CD14-positive monocyte (primary cell): Measurements from ENCODE around the gene SEZ6L. TPM values are rescaled to one million over a fixed set of nuclear protein-coding genes. Genes with fewer than 3 reads are reported as not detected.

Experiments
- DNase-seq, 3 donors: peaks; one replicate each; pipeline ENCODE4 v3.0.0-alpha.2; 2011 to 2022
- H2AFZ ChIP-seq: 2 replicates; pipeline ENCODE4 v1.6.0; 2012; ENCODE audit warnings: mild to moderate bottlenecking, low read depth, low read length, inconsistent platforms; ENCODE audit not compliant: insufficient read depth, poor library complexity, severe bottlenecking
- H3K27ac ChIP-seq, 2 donors: 1 replicate in 1 of 2; 2 replicates in 1 of 2; pipeline ENCODE4 v1.5.1; 2012 to 2013; ENCODE audit warnings: low read length in 2 of 2, control low read depth in 1 of 2, inconsistent platforms in 1 of 2, low read depth in 1 of 2, mild to moderate bottlenecking in 1 of 2
- H3K27me3 ChIP-seq, 2 donors: one replicate each; pipeline versions ENCODE4 v1.6.0 to v1.6.1; 2011 to 2013; ENCODE audit warnings: low read length in 2 of 2; ENCODE audit not compliant: control insufficient read depth in 2 of 2, insufficient read depth in 2 of 2
- H3K36me3 ChIP-seq, 2 donors: replicated peaks in 1 of 2; 1 replicate in 1 of 2; 2 replicates in 1 of 2; pipeline versions ENCODE4 v1.5.1 to v1.6.1; 2012 to 2013; ENCODE audit warnings: low read length in 2 of 2, control low read depth in 1 of 2, inconsistent platforms in 1 of 2, mild to moderate bottlenecking in 1 of 2; ENCODE audit not compliant: insufficient read depth in 2 of 2, control insufficient read depth in 1 of 2
- H3K4me1 ChIP-seq, 2 donors: 1 replicate in 1 of 2; 2 replicates in 1 of 2; pipeline versions ENCODE4 v1.5.1 to v1.6.1; 2012 to 2013; ENCODE audit warnings: low read length in 2 of 2, control low read depth in 1 of 2, inconsistent platforms in 1 of 2, mild to moderate bottlenecking in 1 of 2, moderate library complexity in 1 of 2; ENCODE audit not compliant: insufficient read depth in 2 of 2, control insufficient read depth in 1 of 2
- H3K4me2 ChIP-seq: replicated peaks from 2 replicates; pipeline ENCODE3; 2012; ENCODE audit warnings: low read length, moderate library complexity, mild to moderate bottlenecking; ENCODE audit not compliant: poor library complexity, severe bottlenecking; ENCODE audit errors: extremely low read depth
- H3K4me3 ChIP-seq, 3 experiments: fragments of 200-600 bp in 1 of 3; sonication (generic) in 1 of 3; replicated peaks in 1 of 3; 1 replicate in 2 of 3; 2 replicates in 1 of 3; pipeline ENCODE4 v1.5.1; 2011 to 2013; ENCODE audit warnings: low read length in 3 of 3, mild to moderate bottlenecking in 3 of 3, control low read depth in 2 of 3, low read depth in 2 of 3, inconsistent platforms in 1 of 3, moderate library complexity in 1 of 3
- H3K79me2 ChIP-seq: 2 replicates; pipeline ENCODE4 v1.6.0; 2012; ENCODE audit warnings: mild to moderate bottlenecking, control low read depth, inconsistent platforms, low read length, moderate library complexity; ENCODE audit not compliant: insufficient read depth
- H3K9ac ChIP-seq: 2 replicates; pipeline ENCODE4 v1.6.0; 2017; ENCODE audit warnings: low read length, mild to moderate bottlenecking; ENCODE audit not compliant: insufficient read depth, poor library complexity, severe bottlenecking
- H3K9me3 ChIP-seq, 2 donors: replicated peaks in 1 of 2; 1 replicate in 1 of 2; 2 replicates in 1 of 2; pipeline versions ENCODE4 v1.5.1 to v1.6.1; 2012 to 2013; ENCODE audit warnings: low read length in 2 of 2, control low read depth in 1 of 2; ENCODE audit not compliant: control insufficient read depth in 1 of 2, insufficient read depth in 1 of 2
- H4K20me1 ChIP-seq: 2 replicates; pipeline ENCODE4 v1.6.0; 2012; ENCODE audit warnings: mild to moderate bottlenecking, low read length, control low read depth, moderate library complexity; ENCODE audit not compliant: insufficient read depth
- H3K27ac Mint-ChIP-seq, 7 donors: one replicate each; pipeline ENCODE4 v1.8.0; 2020; ENCODE audit warnings: mild to moderate bottlenecking in 7 of 7, mixed read lengths in 7 of 7, moderate library complexity in 6 of 7, inconsistent platforms in 2 of 7
- H3K27me3 Mint-ChIP-seq, 3 donors: one replicate each; pipeline ENCODE4 v1.8.0; 2021 to 2022; ENCODE audit warnings: low read depth in 3 of 3, mild to moderate bottlenecking in 3 of 3, mixed read lengths in 3 of 3, moderate library complexity in 3 of 3, inconsistent platforms in 1 of 3
- H3K36me3 Mint-ChIP-seq, 2 donors: one replicate each; pipeline ENCODE4 v1.8.0; 2020; ENCODE audit warnings: mixed read lengths in 2 of 2, inconsistent platforms in 1 of 2, mild to moderate bottlenecking in 1 of 2
- H3K4me1 Mint-ChIP-seq: one replicate; pipeline ENCODE4 v1.8.0; 2020; ENCODE audit warnings: mild to moderate bottlenecking, mixed read lengths
- H3K4me3 Mint-ChIP-seq, 2 donors: one replicate each; pipeline ENCODE4 v1.8.0; 2020; ENCODE audit warnings: mild to moderate bottlenecking in 2 of 2, mixed read lengths in 2 of 2, moderate library complexity in 1 of 2
- H3K9me3 Mint-ChIP-seq, 7 donors: one replicate each; pipeline ENCODE4 v1.8.0; 2020 to 2022; ENCODE audit warnings: mixed read lengths in 7 of 7, mild to moderate bottlenecking in 6 of 7, moderate library complexity in 6 of 7, inconsistent platforms in 2 of 7
- CTCF ChIP-seq: fragments of 200-600 bp; IDR thresholded peaks from one replicate; pipeline ENCODE4 v1.8.0; 2022; ENCODE audit warnings: antibody characterized with exemption, mild to moderate bottlenecking
- whole genome bisulfite sequencing: methylation state at CpG from one replicate; pipeline ENCODE4 v1.1.5; 2013; ENCODE audit warnings: missing lambda C conversion rate; ENCODE audit not compliant: insufficient coverage; 5-methylcytosine and 5-hydroxymethylcytosine counted together
- intact Hi-C, 2 donors: fragments of 100-400 bp; cut with micrococcal nuclease; formaldehyde crosslinking; loops; one replicate each; pipeline versions ENCODE4 v1.15.0 to v1.15.1; 2023
- polyA plus RNA-seq, 3 donors: library from polyadenylated mRNA; depleted of rRNA in 1 of 3; unstranded in 2 of 3; stranded (reverse) in 1 of 3; fragments of 300-500 nt in 2 of 3; fragments of >200 nt in 1 of 3; fragmentation: Illumina TruSeq in 2 of 3; gene quantifications; 1 replicate in 2 of 3; 2 replicates in 1 of 3; pipeline ENCODE4 v1.2.3, GENCODE V29; 2012 to 2021

The SEZ6L gene
- polyA plus RNA-seq, 3 donors: 0.43 to 2.8 (median 0.71) TPM

GRCh38 chr22:26164174-26164573 lies 5.1 kb upstream of the SEZ6L start:
- Mint-ChIP-seq H3K27me3 (peaks cover 10 to 34% (median 25%) of the 10 kb centered on the region in 3 donors), H3K4me3 (no peak overlapping the region), H3K9me3 (peaks cover 0 to 4% (median 0%) of the 10 kb centered on the region in 7 donors), H3K27ac (no peak overlapping the region), H3K4me1 (peaks cover 22% of the 10 kb centered on the region), H3K36me3 (no peaks in the 10 kb centered on the region)
- no peak for TF ChIP-seq CTCF
- no peak overlapping the region for H3K4me3 ChIP-seq
- peaks cover 21 to 24% of the 10 kb centered on the region in 2 donors for H3K4me1 ChIP-seq
- no peak overlapping the region for H2AFZ ChIP-seq
- no peaks in the 10 kb centered on the region for H4K20me1 ChIP-seq
- H3K79me2 ChIP-seq: no peaks in the 10 kb centered on the region
- no peak overlapping the region for H3K4me2 ChIP-seq
- intact Hi-C loops: no loop called here
- 86% methylated on average over 8 of the region's 8 CpGs for WGBS
- no peak overlapping the region for H3K27ac ChIP-seq
- no peak overlapping the region for H3K9ac ChIP-seq
- no peaks in the 10 kb centered on the region for H3K9me3 ChIP-seq
- no peaks in the 10 kb centered on the region for H3K36me3 ChIP-seq
- DNase-seq: no peak
- peaks cover 2 to 6% of the 10 kb centered on the region in 2 donors for H3K27me3 ChIP-seq

DNA sequence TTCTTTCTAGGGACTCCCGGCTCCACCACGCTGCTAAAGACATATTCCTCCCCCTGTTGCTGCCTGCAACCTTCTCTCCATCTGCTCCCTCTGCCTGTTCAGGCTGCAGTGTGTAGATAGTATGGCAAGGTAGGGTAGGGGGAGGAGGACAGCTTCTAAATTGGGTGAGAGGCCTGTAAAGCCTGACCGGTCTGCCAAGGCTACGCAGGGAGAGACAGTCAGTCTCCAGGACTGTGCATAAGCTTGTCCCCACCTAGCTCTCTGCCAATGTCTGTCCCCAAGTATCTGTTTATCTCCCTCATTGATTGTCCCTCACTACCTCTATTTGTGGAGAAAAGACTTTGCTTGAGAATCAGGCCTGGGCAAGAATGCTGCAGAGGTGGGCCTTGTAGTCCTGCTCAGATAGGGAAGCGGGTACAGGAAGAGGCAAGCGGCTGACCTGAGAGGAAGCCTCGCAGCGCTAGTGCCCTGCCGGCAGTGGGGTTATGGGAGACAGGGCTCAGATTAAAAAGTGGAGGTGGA lies 871 bp upstream of the SEZ6L start:
- DNase-seq: peak in 2 of 3 donors; percentile 11 to 24
- Histone ChIP-seq H3K27me3 (peaks cover 28 to 31% of the 10 kb centered on the region in 2 donors), H3K4me1 (peaks cover 30 to 36% of the 10 kb centered on the region in 2 donors), H3K79me2 (no peaks in the 10 kb centered on the region), H4K20me1 (no peaks in the 10 kb centered on the region), H3K4me3 (peak overlapping the region in 1 of 3 experiments; percentile 77), H3K9ac (peak overlapping the region; percentile 53), H2AFZ (peak overlapping the region; percentile 68), H3K27ac (no peak overlapping the region), H3K9me3 (no peaks in the 10 kb centered on the region), H3K4me2 (peak overlapping the region; percentile 85), H3K36me3 (no peaks in the 10 kb centered on the region)
- Mint-ChIP-seq H3K4me3 (peak overlapping the region; percentile 76 to 85), H3K9me3 (peaks cover 0 to 10% (median 2%) of the 10 kb centered on the region in 7 donors), H3K27ac (peak overlapping the region in 3 of 7 donors; percentile 50 to 69 (median 53)), H3K4me1 (peaks cover 27% of the 10 kb centered on the region), H3K27me3 (peaks cover 27 to 47% (median 45%) of the 10 kb centered on the region in 3 donors), H3K36me3 (no peaks in the 10 kb centered on the region)
- intact Hi-C loops: no loop called here
- 0% methylated on average over 5 of the region's 9 CpGs for WGBS
- TF ChIP-seq CTCF: no peak
